IMR-90 (cell line): ENCODE measurements around the gene CRYBA4. TPM values are rescaled to one million over a fixed set of nuclear protein-coding genes. Genes with fewer than 3 reads are reported as not detected.

ENCODE experiments used
- ATAC-seq: fragments of 200-7000 bp; cut with Tn5 transposase; 2 replicates; pipeline ENCODE4 v1.9.1; 2020; ENCODE audit warnings: low read depth, mild to moderate bottlenecking, moderate library complexity
- BruUV-seq: library from RNA; stranded (reverse); fragments of 400-500 nt; replicated peaks from 2 replicates; lab custom pipeline; 2021; lab: Mats Ljungman, UMichigan
- CTCF ChIA-PET: fragments of 300-600 bp; formaldehyde crosslinking; extraction: SDS; loops from one replicate; lab custom pipeline; 2021; ENCODE audit warnings: antibody characterized with exemption; lab: Yijun Ruan, JAX
- POLR2A ChIA-PET: fragments of 300-600 bp; sonication (Branson Sonifier 250); formaldehyde crosslinking; loops from one replicate; lab custom pipeline; 2022; ENCODE audit warnings: antibody characterized with exemption; ENCODE audit not compliant: unreplicated experiment; lab: Charles Lee
- DNase-seq: peaks from one replicate; pipeline ENCODE4 v3.0.0; 2013
- H2AFZ ChIP-seq: replicated peaks from 2 replicates; pipeline ENCODE3; 2013; ENCODE audit warnings: low read length, mild to moderate bottlenecking; ENCODE audit not compliant: poor library complexity
- H2AK5ac ChIP-seq: 2 replicates; pipeline ENCODE4 v1.6.1; 2013; ENCODE audit warnings: low read depth, low read length, inconsistent platforms
- H2AK9ac ChIP-seq: replicated peaks from 2 replicates; pipeline ENCODE3; 2013; ENCODE audit warnings: mild to moderate bottlenecking, low read depth, low read length, moderate library complexity; ENCODE audit not compliant: poor library complexity
- H2BK120ac ChIP-seq: 2 replicates; pipeline ENCODE4 v1.6.1; 2013; ENCODE audit warnings: low read depth, low read length, inconsistent platforms
- H2BK15ac ChIP-seq: 3 replicates; pipeline ENCODE4 v1.6.1; 2013; ENCODE audit warnings: low read depth, low read length, inconsistent platforms
- H2BK20ac ChIP-seq: 2 replicates; pipeline ENCODE4 v1.6.1; 2013; ENCODE audit warnings: low read depth, mild to moderate bottlenecking, inconsistent platforms, low read length, moderate library complexity
- H2BK5ac ChIP-seq: 2 replicates; pipeline ENCODE4 v1.6.1; 2013; ENCODE audit warnings: mild to moderate bottlenecking, low read depth, low read length, inconsistent platforms; ENCODE audit not compliant: poor library complexity, severe bottlenecking
- H3K14ac ChIP-seq: replicated peaks from 2 replicates; pipeline ENCODE4 v1.6.1; 2013; ENCODE audit warnings: low read depth, low read length, inconsistent platforms
- H3K18ac ChIP-seq: 2 replicates; pipeline ENCODE4 v1.6.1; 2013; ENCODE audit warnings: low read depth, low read length, control low read depth
- H3K23ac ChIP-seq: 2 replicates; pipeline ENCODE4 v1.6.1; 2013; ENCODE audit warnings: low read depth, low read length, inconsistent platforms
- H3K27ac ChIP-seq: 2 replicates; pipeline ENCODE4 v1.5.1; 2013; ENCODE audit warnings: mild to moderate bottlenecking, control low read depth, low read length; ENCODE audit not compliant: insufficient read depth
- H3K27me3 ChIP-seq: 2 replicates; pipeline ENCODE4 v1.6.1; 2013; ENCODE audit warnings: low read length; ENCODE audit not compliant: control insufficient read depth, insufficient read depth
- H3K36me3 ChIP-seq: 2 replicates; pipeline ENCODE4 v1.6.1; 2013; ENCODE audit warnings: low read length, mixed read lengths; ENCODE audit not compliant: control insufficient read depth, insufficient read depth
- H3K4ac ChIP-seq: 2 replicates; pipeline ENCODE4 v1.6.1; 2013; ENCODE audit warnings: low read depth, low read length, inconsistent platforms
- H3K4me1 ChIP-seq: 2 replicates; pipeline ENCODE4 v1.6.1; 2013; ENCODE audit warnings: low read length, mixed read lengths; ENCODE audit not compliant: control insufficient read depth, insufficient read depth
- H3K4me2 ChIP-seq: 2 replicates; pipeline ENCODE4 v1.6.1; 2013; ENCODE audit warnings: low read depth, mild to moderate bottlenecking, control low read depth, low read length, moderate library complexity
- H3K4me3 ChIP-seq: 2 replicates; pipeline ENCODE4 v1.5.1; 2013; ENCODE audit warnings: low read depth, mild to moderate bottlenecking, control low read depth, low read length, moderate library complexity; ENCODE audit not compliant: insufficient read depth
- H3K56ac ChIP-seq: 2 replicates; pipeline ENCODE4 v1.6.1; 2013; ENCODE audit warnings: low read length, inconsistent platforms; ENCODE audit not compliant: insufficient read depth; ENCODE audit errors: extremely low read depth
- H3K79me1 ChIP-seq, 2 experiments: 2 replicates each; pipeline ENCODE4 v1.6.1; 2013; ENCODE audit warnings: low read length in 2 of 2, inconsistent platforms in 1 of 2, low read depth in 1 of 2
- H3K9ac ChIP-seq: 2 replicates; pipeline ENCODE4 v1.6.1; 2013; ENCODE audit warnings: low read depth, low read length, control low read depth
- H3K9me1 ChIP-seq: 2 replicates; pipeline ENCODE4 v1.6.1; 2013; ENCODE audit warnings: low read length, inconsistent platforms; ENCODE audit not compliant: insufficient read depth
- H3K9me3 ChIP-seq: 2 replicates; pipeline ENCODE4 v1.6.1; 2013; ENCODE audit warnings: low read length; ENCODE audit not compliant: control insufficient read depth, insufficient read depth
- H4K20me1 ChIP-seq: 2 replicates; pipeline ENCODE4 v1.6.1; 2013; ENCODE audit warnings: low read length, inconsistent platforms; ENCODE audit not compliant: insufficient read depth
- H4K5ac ChIP-seq: 2 replicates; pipeline ENCODE4 v1.6.1; 2013; ENCODE audit warnings: mild to moderate bottlenecking, low read depth, low read length, control low read depth
- H4K8ac ChIP-seq, 2 experiments: 2 replicates each; pipeline ENCODE4 v1.6.1; 2013; ENCODE audit warnings: low read depth in 2 of 2, low read length in 2 of 2, control low read depth in 1 of 2, inconsistent platforms in 1 of 2
- H4K91ac ChIP-seq: 2 replicates; pipeline ENCODE4 v1.6.1; 2013; ENCODE audit warnings: low read depth, low read length, inconsistent platforms; ENCODE audit not compliant: insufficient read depth
- BHLHE40 ChIP-seq: fragments of 150-350 bp; IDR thresholded peaks from 2 replicates; pipeline ENCODE4 v1.6.1; 2016; ENCODE audit warnings: mild to moderate bottlenecking, low read depth, low read length
- CEBPB ChIP-seq: IDR thresholded peaks from 2 replicates; pipeline ENCODE4 v1.6.1; 2012; ENCODE audit warnings: low read depth, low read length, improper control_type of control experiment
- FOS ChIP-seq: fragments of 150-350 bp; IDR thresholded peaks from 2 replicates; pipeline ENCODE4 v1.6.1; 2016; ENCODE audit warnings: low read depth, low read length
- MAZ ChIP-seq: IDR thresholded peaks from 2 replicates; pipeline ENCODE4 v1.6.1; 2012; ENCODE audit warnings: low read depth, mild to moderate bottlenecking, low read length, improper control_type of control experiment, moderate library complexity, borderline replicate concordance
- MXI1 ChIP-seq: IDR thresholded peaks from 2 replicates; pipeline ENCODE4 v1.6.1; 2012; ENCODE audit warnings: low read depth, mild to moderate bottlenecking, low read length, moderate library complexity, borderline replicate concordance
- NFE2L2 ChIP-seq: fragments of 150-350 bp; IDR thresholded peaks from 2 replicates; pipeline ENCODE4 v1.6.1; 2016; ENCODE audit warnings: low read depth, mild to moderate bottlenecking, low read length
- POLR2A ChIP-seq: IDR thresholded peaks from 2 replicates; pipeline ENCODE4 v1.6.1; 2012; ENCODE audit warnings: mild to moderate bottlenecking, low read depth, low read length
- RAD21 ChIP-seq: IDR thresholded peaks from 2 replicates; pipeline ENCODE4 v1.6.1; 2012; ENCODE audit warnings: low read length, improper control_type of control experiment
- RCOR1 ChIP-seq: IDR thresholded peaks from 2 replicates; pipeline ENCODE4 v1.6.1; 2012; ENCODE audit warnings: mild to moderate bottlenecking, low read length, improper control_type of control experiment; ENCODE audit not compliant: insufficient replicate concordance
- RFX5 ChIP-seq: IDR thresholded peaks from 2 replicates; pipeline ENCODE4 v1.8.0; 2012; ENCODE audit warnings: low read depth, mild to moderate bottlenecking, low read length, moderate library complexity
- SMC3 ChIP-seq: fragments of 150-350 bp; IDR thresholded peaks from 2 replicates; pipeline ENCODE4 v1.6.1; 2016; ENCODE audit warnings: low read depth, mild to moderate bottlenecking, antibody characterized with exemption, low read length, moderate library complexity
- WGBS, 2 experiments: methylation state at CpG; one replicate each; pipeline versions ENCODE4 v1.1.5 to v1.1.7; 2013; ENCODE audit warnings: missing lambda C conversion rate in 2 of 2; ENCODE audit not compliant: insufficient read length in 1 of 2; ENCODE audit errors: extremely low coverage in 2 of 2; 5-methylcytosine and 5-hydroxymethylcytosine counted together
- dilution Hi-C: fragments of 300-500 bp; cut with HindIII; formaldehyde crosslinking; loops from one replicate; pipeline ENCODE4 v1.14.3; 2018; ENCODE audit warnings: low sequenced_read_pairs; ENCODE audit not compliant: unreplicated experiment
- in situ Hi-C: fragments of 300-500 bp; cut with MboI; formaldehyde crosslinking; loops from 3 replicates; pipeline ENCODE4 v1.14.3; 2019; ENCODE audit warnings: low sequenced_read_pairs, inconsistent platforms, mixed read lengths
- intact Hi-C: fragments of 100-400 bp; cut with micrococcal nuclease; formaldehyde crosslinking; loops from 2 replicates; pipeline ENCODE4 v1.10.0; 2022
- polyA plus RNA-seq, 3 experiments: library from polyadenylated mRNA; depleted of rRNA; stranded (reverse); fragments of >200 nt; gene quantifications; 2 replicates each; pipeline ENCODE4 v1.2.3, GENCODE V29; 2012; ENCODE audit warnings: low replicate concordance in 1 of 3
- total RNA-seq: library from RNA; depleted of rRNA; stranded (reverse); fragments of >200 nt; gene quantifications from 2 replicates; pipeline ENCODE4 v1.2.3, GENCODE V29; 2012
- TF ChIP-seq, protein P1 (sequence below): fragments of 150-350 bp; IDR thresholded peaks from 2 replicates; pipeline ENCODE4 v1.6.1; 2016; ENCODE audit warnings: low read depth, mild to moderate bottlenecking, low read length, moderate library complexity, borderline replicate concordance
- TF ChIP-seq, protein P2 (sequence below): fragments of 150-350 bp; IDR thresholded peaks from 2 replicates; pipeline ENCODE4 v1.6.1; 2017; ENCODE audit warnings: mild to moderate bottlenecking, antibody characterized with exemption, low read length, low read depth
- TF ChIP-seq, protein P3 (sequence below): conservative IDR thresholded peaks from 2 replicates; pipeline ENCODE4 v1.5.1; 2012; ENCODE audit warnings: mild to moderate bottlenecking, low read depth, low read length, improper control_type of control experiment

CRYBA4 gene
- total and polyA plus RNA-seq, 2 of the 4 experiments (the other 2 are of a cell fraction): not detected

DNA sequence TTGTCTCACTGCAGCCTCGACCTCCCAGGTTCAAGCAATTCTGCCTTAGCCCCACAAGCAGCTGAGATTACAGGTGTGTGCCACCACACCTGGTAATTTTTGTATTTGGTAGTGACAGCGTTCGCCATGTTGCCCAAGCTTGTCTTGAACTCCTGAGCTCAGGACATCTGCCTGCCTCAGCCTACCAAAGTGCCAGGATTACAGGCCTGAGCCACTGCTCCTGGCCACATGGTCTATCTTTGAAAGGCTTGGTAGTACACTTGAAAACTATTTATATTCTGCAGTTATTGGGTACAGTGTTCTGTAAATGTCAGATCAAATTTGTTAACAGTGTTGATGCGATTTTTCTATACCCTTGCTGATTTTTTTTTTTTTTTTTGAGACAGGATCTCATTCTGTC lies 9.5 kb downstream of the CRYBA4 start:
- H2BK15ac ChIP-seq: no peak overlapping the region
- no peak overlapping the region for H3K4ac ChIP-seq
- H3K9ac ChIP-seq: no peak overlapping the region
- H3K36me3 ChIP-seq: no peaks in the 10 kb centered on the region
- no peak overlapping the region for H3K14ac ChIP-seq
- in situ Hi-C loops: no loop called here
- dilution Hi-C loops: no loop called here
- no peak overlapping the region for H4K8ac ChIP-seq
- no peaks in the 10 kb centered on the region for H4K20me1 ChIP-seq
- WGBS, 2 experiments: no CpG with 5 or more reads among the region's 4 CpGs
- H3K56ac ChIP-seq: no peak overlapping the region
- no peaks in the 10 kb centered on the region for H3K9me1 ChIP-seq
- no peak overlapping the region for H3K23ac ChIP-seq
- intact Hi-C loops: no loop called here
- no peak overlapping the region for H2AK9ac ChIP-seq
- CTCF ChIA-PET: no interaction called here
- no peak overlapping the region for H2BK120ac ChIP-seq
- no peak overlapping the region for H4K5ac ChIP-seq
- H3K4me3 ChIP-seq: no peak overlapping the region
- POLR2A ChIA-PET: no interaction called here
- peaks cover 18% of the 10 kb centered on the region for H3K27me3 ChIP-seq
- no peak overlapping the region for H2BK5ac ChIP-seq
- no peak overlapping the region for H2BK20ac ChIP-seq
- ATAC-seq (no peak), DNase-seq (no peak)
- H3K4me1 ChIP-seq: no peaks in the 10 kb centered on the region
- no peak overlapping the region for H3K4me2 ChIP-seq
- no peaks in the 10 kb centered on the region for H3K79me1 ChIP-seq
- H4K91ac ChIP-seq: no peak overlapping the region
- TF ChIP-seq RCOR1 (no peak), SMC3 (no peak), NFE2L2 (no peak), POLR2A (no peak), CEBPB (no peak), RFX5 (no peak), MAZ (no peak), FOS (no peak), BHLHE40 (no peak), MXI1 (no peak), RAD21 (no peak)
- TF ChIP-seq, protein P1, sequence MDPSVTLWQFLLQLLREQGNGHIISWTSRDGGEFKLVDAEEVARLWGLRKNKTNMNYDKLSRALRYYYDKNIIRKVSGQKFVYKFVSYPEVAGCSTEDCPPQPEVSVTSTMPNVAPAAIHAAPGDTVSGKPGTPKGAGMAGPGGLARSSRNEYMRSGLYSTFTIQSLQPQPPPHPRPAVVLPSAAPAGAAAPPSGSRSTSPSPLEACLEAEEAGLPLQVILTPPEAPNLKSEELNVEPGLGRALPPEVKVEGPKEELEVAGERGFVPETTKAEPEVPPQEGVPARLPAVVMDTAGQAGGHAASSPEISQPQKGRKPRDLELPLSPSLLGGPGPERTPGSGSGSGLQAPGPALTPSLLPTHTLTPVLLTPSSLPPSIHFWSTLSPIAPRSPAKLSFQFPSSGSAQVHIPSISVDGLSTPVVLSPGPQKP: no peak
- TF ChIP-seq, protein P2, sequence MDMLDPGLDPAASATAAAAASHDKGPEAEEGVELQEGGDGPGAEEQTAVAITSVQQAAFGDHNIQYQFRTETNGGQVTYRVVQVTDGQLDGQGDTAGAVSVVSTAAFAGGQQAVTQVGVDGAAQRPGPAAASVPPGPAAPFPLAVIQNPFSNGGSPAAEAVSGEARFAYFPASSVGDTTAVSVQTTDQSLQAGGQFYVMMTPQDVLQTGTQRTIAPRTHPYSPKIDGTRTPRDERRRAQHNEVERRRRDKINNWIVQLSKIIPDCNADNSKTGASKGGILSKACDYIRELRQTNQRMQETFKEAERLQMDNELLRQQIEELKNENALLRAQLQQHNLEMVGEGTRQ: no peak
- TF ChIP-seq, protein P3, sequence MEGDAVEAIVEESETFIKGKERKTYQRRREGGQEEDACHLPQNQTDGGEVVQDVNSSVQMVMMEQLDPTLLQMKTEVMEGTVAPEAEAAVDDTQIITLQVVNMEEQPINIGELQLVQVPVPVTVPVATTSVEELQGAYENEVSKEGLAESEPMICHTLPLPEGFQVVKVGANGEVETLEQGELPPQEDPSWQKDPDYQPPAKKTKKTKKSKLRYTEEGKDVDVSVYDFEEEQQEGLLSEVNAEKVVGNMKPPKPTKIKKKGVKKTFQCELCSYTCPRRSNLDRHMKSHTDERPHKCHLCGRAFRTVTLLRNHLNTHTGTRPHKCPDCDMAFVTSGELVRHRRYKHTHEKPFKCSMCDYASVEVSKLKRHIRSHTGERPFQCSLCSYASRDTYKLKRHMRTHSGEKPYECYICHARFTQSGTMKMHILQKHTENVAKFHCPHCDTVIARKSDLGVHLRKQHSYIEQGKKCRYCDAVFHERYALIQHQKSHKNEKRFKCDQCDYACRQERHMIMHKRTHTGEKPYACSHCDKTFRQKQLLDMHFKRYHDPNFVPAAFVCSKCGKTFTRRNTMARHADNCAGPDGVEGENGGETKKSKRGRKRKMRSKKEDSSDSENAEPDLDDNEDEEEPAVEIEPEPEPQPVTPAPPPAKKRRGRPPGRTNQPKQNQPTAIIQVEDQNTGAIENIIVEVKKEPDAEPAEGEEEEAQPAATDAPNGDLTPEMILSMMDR: no peak
- no peak overlapping the region for H2AFZ ChIP-seq
- H3K18ac ChIP-seq: no peak overlapping the region
- no peak overlapping the region for H3K27ac ChIP-seq
- no TSS peak for BruUV-seq
- H3K9me3 ChIP-seq: no peaks in the 10 kb centered on the region
- no peak overlapping the region for H2AK5ac ChIP-seq
